ENCODE data around the gene SPDL1.

SPDL1 gene

GRCh38 chr5:169549453-169550100 lies 34.0 kb upstream of the SPDL1 start:
- no peaks in the 10 kb centered on the region for H3K9me3 ChIP-seq (ENCODE audit: control insufficient read depth in 1 of 2, low read length in 2 of 2)
- no peak overlapping the region for H3K4me3 ChIP-seq (ENCODE audit: low read depth in 1 of 2, low read length in 2 of 2)
- no peaks in the 10 kb centered on the region for H3K4me1 ChIP-seq (ENCODE audit: control insufficient read depth in 1 of 2, insufficient read depth in 2 of 2, low read length in 2 of 2)
- no peak overlapping the region for H3K27ac ChIP-seq (ENCODE audit: low read length)
- no peaks in the 10 kb centered on the region for H3K27me3 ChIP-seq (ENCODE audit: low read depth, low read length)
- no peaks in the 10 kb centered on the region for H3K36me3 ChIP-seq (ENCODE audit: control insufficient read depth in 1 of 2, insufficient read depth in 2 of 2, low read length in 2 of 2)

- Histone ChIP-seq H3K36me3 (ENCODE audit: control insufficient read depth in 1 of 2, insufficient read depth in 2 of 2, low read length in 2 of 2) (no peaks in the 10 kb centered on the region), H3K9me3 (ENCODE audit: control insufficient read depth in 1 of 2, low read length in 2 of 2) (no peaks in the 10 kb centered on the region), H3K4me3 (ENCODE audit: low read depth in 1 of 2, low read length in 2 of 2) (no peak overlapping the region), H3K4me1 (ENCODE audit: control insufficient read depth in 1 of 2, insufficient read depth in 2 of 2, low read length in 2 of 2) (no peaks in the 10 kb centered on the region), H3K27me3 (ENCODE audit: low read depth, low read length) (no peaks in the 10 kb centered on the region), H3K27ac (ENCODE audit: low read length) (no peak overlapping the region)
Measured at GRCh38 chr5:169550227-169550626, 33.3 kb upstream of the SPDL1 start.

- no peaks in the 10 kb centered on the region for H3K4me1 ChIP-seq (ENCODE audit: control insufficient read depth in 1 of 2, insufficient read depth in 2 of 2, low read length in 2 of 2)
- H3K4me3 ChIP-seq (ENCODE audit: low read depth in 1 of 2, low read length in 2 of 2): no peak overlapping the region
- H3K27ac ChIP-seq (ENCODE audit: low read length): no peak overlapping the region
- H3K27me3 ChIP-seq (ENCODE audit: low read depth, low read length): no peaks in the 10 kb centered on the region
- peaks cover 0 to under 1% of the 10 kb centered on the region in 2 donors for H3K9me3 ChIP-seq (ENCODE audit: control insufficient read depth in 1 of 2, low read length in 2 of 2)
- no peaks in the 10 kb centered on the region for H3K36me3 ChIP-seq (ENCODE audit: control insufficient read depth in 1 of 2, insufficient read depth in 2 of 2, low read length in 2 of 2)
Measured at GRCh38 chr5:169551146-169551545, 32.4 kb upstream of the SPDL1 start.

GRCh38 chr5:169551696-169552095 lies 31.9 kb upstream of the SPDL1 start:
- Histone ChIP-seq H3K36me3 (ENCODE audit: control insufficient read depth in 1 of 2, insufficient read depth in 2 of 2, low read length in 2 of 2) (no peaks in the 10 kb centered on the region), H3K27me3 (ENCODE audit: low read depth, low read length) (no peaks in the 10 kb centered on the region), H3K4me3 (ENCODE audit: low read depth in 1 of 2, low read length in 2 of 2) (no peak overlapping the region), H3K9me3 (ENCODE audit: control insufficient read depth in 1 of 2, low read length in 2 of 2) (peaks cover 0 to 5% of the 10 kb centered on the region in 2 donors), H3K4me1 (ENCODE audit: control insufficient read depth in 1 of 2, insufficient read depth in 2 of 2, low read length in 2 of 2) (no peaks in the 10 kb centered on the region), H3K27ac (ENCODE audit: low read length) (no peak overlapping the region)

GRCh38 chr5:169554251-169554650 lies 29.3 kb upstream of the SPDL1 start:
- Histone ChIP-seq H3K4me3 (ENCODE audit: low read depth in 1 of 2, low read length in 2 of 2) (no peak overlapping the region), H3K9me3 (ENCODE audit: control insufficient read depth in 1 of 2, low read length in 2 of 2) (peaks cover 5 to 7% of the 10 kb centered on the region in 2 donors), H3K27me3 (ENCODE audit: low read depth, low read length) (no peaks in the 10 kb centered on the region), H3K36me3 (ENCODE audit: control insufficient read depth in 1 of 2, insufficient read depth in 2 of 2, low read length in 2 of 2) (no peaks in the 10 kb centered on the region), H3K4me1 (ENCODE audit: control insufficient read depth in 1 of 2, insufficient read depth in 2 of 2, low read length in 2 of 2) (no peaks in the 10 kb centered on the region), H3K27ac (ENCODE audit: low read length) (no peak overlapping the region)

GRCh38 chr5:169557838-169558237 lies 25.7 kb upstream of the SPDL1 start:
- H3K9me3 ChIP-seq (ENCODE audit: control insufficient read depth in 1 of 2, low read length in 2 of 2): peaks cover 5 to 7% of the 10 kb centered on the region in 2 donors
- no peak overlapping the region for H3K27ac ChIP-seq (ENCODE audit: low read length)
- no peaks in the 10 kb centered on the region for H3K27me3 ChIP-seq (ENCODE audit: low read depth, low read length)
- H3K4me1 ChIP-seq (ENCODE audit: control insufficient read depth in 1 of 2, insufficient read depth in 2 of 2, low read length in 2 of 2): peaks cover 0 to under 1% of the 10 kb centered on the region in 2 donors
- H3K4me3 ChIP-seq (ENCODE audit: low read depth in 1 of 2, low read length in 2 of 2): no peak overlapping the region
- H3K36me3 ChIP-seq (ENCODE audit: control insufficient read depth in 1 of 2, insufficient read depth in 2 of 2, low read length in 2 of 2): no peaks in the 10 kb centered on the region

GRCh38 chr5:169561893-169562292 lies 21.7 kb upstream of the SPDL1 start:
- no peak overlapping the region for H3K4me3 ChIP-seq (ENCODE audit: low read depth in 1 of 2, low read length in 2 of 2)
- H3K27me3 ChIP-seq (ENCODE audit: low read depth, low read length): no peaks in the 10 kb centered on the region
- no peak overlapping the region for H3K27ac ChIP-seq (ENCODE audit: low read length)
- H3K36me3 ChIP-seq (ENCODE audit: control insufficient read depth in 1 of 2, insufficient read depth in 2 of 2, low read length in 2 of 2): no peaks in the 10 kb centered on the region
- peaks cover 0 to 7% of the 10 kb centered on the region in 2 donors for H3K9me3 ChIP-seq (ENCODE audit: control insufficient read depth in 1 of 2, low read length in 2 of 2)
- peaks cover 0 to 9% of the 10 kb centered on the region in 2 donors for H3K4me1 ChIP-seq (ENCODE audit: control insufficient read depth in 1 of 2, insufficient read depth in 2 of 2, low read length in 2 of 2)

- Histone ChIP-seq H3K9me3 (ENCODE audit: control insufficient read depth in 1 of 2, low read length in 2 of 2) (no peaks in the 10 kb centered on the region), H3K36me3 (ENCODE audit: control insufficient read depth in 1 of 2, insufficient read depth in 2 of 2, low read length in 2 of 2) (no peaks in the 10 kb centered on the region), H3K27me3 (ENCODE audit: low read depth, low read length) (no peaks in the 10 kb centered on the region), H3K27ac (ENCODE audit: low read length) (no peak overlapping the region), H3K4me1 (ENCODE audit: control insufficient read depth in 1 of 2, insufficient read depth in 2 of 2, low read length in 2 of 2) (peaks cover 0 to 9% of the 10 kb centered on the region in 2 donors), H3K4me3 (ENCODE audit: low read depth in 1 of 2, low read length in 2 of 2) (no peak overlapping the region)
Measured at GRCh38 chr5:169563369-169563768, 20.2 kb upstream of the SPDL1 start.

GRCh38 chr5:169566202-169566601 lies 17.4 kb upstream of the SPDL1 start:
- Histone ChIP-seq H3K27me3 (ENCODE audit: low read depth, low read length) (no peaks in the 10 kb centered on the region), H3K4me1 (ENCODE audit: control insufficient read depth in 1 of 2, insufficient read depth in 2 of 2, low read length in 2 of 2) (peaks cover 0 to 9% of the 10 kb centered on the region in 2 donors), H3K4me3 (ENCODE audit: low read depth in 1 of 2, low read length in 2 of 2) (no peak overlapping the region), H3K36me3 (ENCODE audit: control insufficient read depth in 1 of 2, insufficient read depth in 2 of 2, low read length in 2 of 2) (no peaks in the 10 kb centered on the region), H3K9me3 (ENCODE audit: control insufficient read depth in 1 of 2, low read length in 2 of 2) (no peaks in the 10 kb centered on the region), H3K27ac (ENCODE audit: low read length) (no peak overlapping the region)

- Histone ChIP-seq H3K4me3 (ENCODE audit: low read depth in 1 of 2, low read length in 2 of 2) (no peak overlapping the region), H3K4me1 (ENCODE audit: control insufficient read depth in 1 of 2, insufficient read depth in 2 of 2, low read length in 2 of 2) (peaks cover 0 to 9% of the 10 kb centered on the region in 2 donors), H3K9me3 (ENCODE audit: control insufficient read depth in 1 of 2, low read length in 2 of 2) (no peaks in the 10 kb centered on the region), H3K27ac (ENCODE audit: low read length) (no peak overlapping the region), H3K36me3 (ENCODE audit: control insufficient read depth in 1 of 2, insufficient read depth in 2 of 2, low read length in 2 of 2) (no peaks in the 10 kb centered on the region), H3K27me3 (ENCODE audit: low read depth, low read length) (no peaks in the 10 kb centered on the region)
Measured at GRCh38 chr5:169567079-169567478, 16.5 kb upstream of the SPDL1 start.

- no peak overlapping the region for H3K4me3 ChIP-seq (ENCODE audit: low read depth in 1 of 2, low read length in 2 of 2)
- no peaks in the 10 kb centered on the region for H3K4me1 ChIP-seq (ENCODE audit: control insufficient read depth in 1 of 2, insufficient read depth in 2 of 2, low read length in 2 of 2)
- H3K36me3 ChIP-seq (ENCODE audit: control insufficient read depth in 1 of 2, insufficient read depth in 2 of 2, low read length in 2 of 2): no peaks in the 10 kb centered on the region
- no peaks in the 10 kb centered on the region for H3K9me3 ChIP-seq (ENCODE audit: control insufficient read depth in 1 of 2, low read length in 2 of 2)
- H3K27ac ChIP-seq (ENCODE audit: low read length): no peak overlapping the region
- no peaks in the 10 kb centered on the region for H3K27me3 ChIP-seq (ENCODE audit: low read depth, low read length)
Measured at GRCh38 chr5:169569513-169569912, 14.1 kb upstream of the SPDL1 start.

GRCh38 chr5:169571355-169571754 lies 12.2 kb upstream of the SPDL1 start:
- no peaks in the 10 kb centered on the region for H3K9me3 ChIP-seq (ENCODE audit: control insufficient read depth in 1 of 2, low read length in 2 of 2)
- H3K4me3 ChIP-seq (ENCODE audit: low read depth in 1 of 2, low read length in 2 of 2): no peak overlapping the region
- no peaks in the 10 kb centered on the region for H3K4me1 ChIP-seq (ENCODE audit: control insufficient read depth in 1 of 2, insufficient read depth in 2 of 2, low read length in 2 of 2)
- no peak overlapping the region for H3K27ac ChIP-seq (ENCODE audit: low read length)
- H3K36me3 ChIP-seq (ENCODE audit: control insufficient read depth in 1 of 2, insufficient read depth in 2 of 2, low read length in 2 of 2): no peaks in the 10 kb centered on the region
- H3K27me3 ChIP-seq (ENCODE audit: low read depth, low read length): no peaks in the 10 kb centered on the region

Measured in muscle layer of duodenum (tissue), 2 donors.